HCEC 1CT (cell line): ENCODE results near the gene LXN.

Experiments
- DNase-seq: peaks from one replicate; pipeline ENCODE4 v3.0.0-alpha.2; 2017

LXN gene

GRCh38 chr3:158666416-158666815 is 6.0 kb downstream of the LXN start:
- no peak for DNase-seq

GRCh38 chr3:158663832-158664231 is 8.6 kb downstream of the LXN start:
- no peak for DNase-seq

- DNase-seq: peak; percentile 6
Observed at GRCh38 chr3:158663246-158663645, 9.2 kb downstream of the LXN start.

- DNase-seq: no peak
Observed at GRCh38 chr3:158660711-158661110, 11.7 kb downstream of the LXN start.

GRCh38 chr3:158659454-158660237 is 12.8 kb downstream of the LXN start:
- DNase-seq: peak; percentile 78

- no peak for DNase-seq
Observed at GRCh38 chr3:158658889-158659288, 13.6 kb downstream of the LXN start.

- DNase-seq: no peak
Observed at GRCh38 chr3:158652463-158652862, 20.0 kb downstream of the LXN start.

GRCh38 chr3:158651192-158651591 is 21.3 kb downstream of the LXN start:
- no peak for DNase-seq

GRCh38 chr3:158649791-158650190 is 22.7 kb downstream of the LXN start:
- no peak for DNase-seq

GRCh38 chr3:158644345-158644908 is 28.0 kb downstream of the LXN start, which contains the start of gene GFM1:
TSS of gene GFM1 (plus strand) at chr3:158644527. CDS start at chr3:158644635, 108 bp downstream.
- peak; percentile 96 for DNase-seq

GRCh38 chr3:158642474-158643210 is 29.8 kb downstream of the LXN start:
- no peak for DNase-seq

- DNase-seq: no peak
Observed at GRCh38 chr3:158642005-158642404, 30.4 kb downstream of the LXN start.

GRCh38 chr3:158640646-158641045 is 31.8 kb downstream of the LXN start:
- DNase-seq: no peak

GRCh38 chr3:158631981-158632380 is 40.5 kb downstream of the LXN start:
- DNase-seq: no peak

GRCh38 chr3:158625881-158626280 is 46.6 kb downstream of the LXN start:
- DNase-seq: no peak

- DNase-seq: no peak
Observed at GRCh38 chr3:158617982-158618875, 54.2 kb downstream of the LXN start.
